ENCODE results near the gene SSTR3.
"Not testable (repeated sequence)": the region's sequence is repeated elsewhere in the genome, so short reads cannot be mapped to it uniquely, and the experiment has no call there.

Gene SSTR3

GRCh38 chr22:37175414-37176281, 36.6 kb downstream of the SSTR3 start:
- H3K4me3 ChIP-seq (ENCODE audit: low read depth, low read length) = no peak overlapping the region
- no peak for TF ChIP-seq CTCF (IDR thresholded peaks at IDR 0.05; ENCODE audit: borderline replicate concordance, insufficient read depth, low read depth, low read length)

DNA sequence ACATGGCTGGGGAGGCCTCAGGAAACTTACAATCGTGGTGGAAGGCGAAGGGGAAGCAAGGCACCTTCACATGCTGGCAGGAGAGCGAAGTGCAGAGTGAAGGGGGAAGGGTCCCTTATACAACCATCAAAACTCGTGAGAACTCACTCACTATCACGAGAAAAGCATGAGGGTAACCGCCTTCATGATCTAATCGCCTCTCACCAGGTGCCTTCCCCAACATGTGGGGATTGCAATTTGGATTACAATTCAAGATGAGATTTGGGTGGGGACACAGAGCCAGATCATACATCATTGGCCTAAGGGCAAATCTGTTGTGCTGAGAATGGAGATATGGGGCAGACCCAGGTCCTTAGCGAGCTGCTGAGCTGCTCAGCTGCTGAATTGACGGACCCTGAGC, 37.3 kb downstream of the SSTR3 start:
- H3K4me3 ChIP-seq (ENCODE audit: low read depth, low read length) = no peak overlapping the region
- TF ChIP-seq CTCF (IDR thresholded peaks at IDR 0.05; ENCODE audit: borderline replicate concordance, insufficient read depth, low read depth, low read length) = no peak

DNA sequence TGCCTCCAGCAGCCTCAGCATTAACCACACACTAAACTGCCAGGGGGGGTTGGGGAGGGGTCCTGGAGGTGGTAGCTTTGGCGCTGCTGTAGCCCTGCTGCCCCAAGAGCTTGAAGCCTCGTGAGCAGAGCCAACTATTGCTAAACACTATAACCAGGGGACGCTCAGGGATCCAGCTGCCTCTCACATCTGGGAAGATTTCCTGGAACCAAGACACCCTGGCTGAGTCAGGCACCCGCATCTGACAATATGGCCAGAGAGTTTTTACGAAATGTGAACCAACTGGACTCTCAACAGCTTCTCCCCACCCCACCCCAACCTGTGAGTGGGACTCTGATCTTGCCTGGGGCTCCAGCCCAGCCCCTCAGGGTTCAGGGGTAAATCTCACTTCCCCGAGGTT, 38.6 kb downstream of the SSTR3 start:
- no peak for TF ChIP-seq CTCF (IDR thresholded peaks at IDR 0.05; ENCODE audit: borderline replicate concordance, insufficient read depth, low read depth, low read length)
- no peak overlapping the region for H3K4me3 ChIP-seq (ENCODE audit: low read depth, low read length)

- no peak overlapping the region for H3K4me3 ChIP-seq (ENCODE audit: low read depth, low read length)
- no peak for TF ChIP-seq CTCF (IDR thresholded peaks at IDR 0.05; ENCODE audit: borderline replicate concordance, insufficient read depth, low read depth, low read length)
Measured at GRCh38 chr22:37172266-37173245, 39.7 kb downstream of the SSTR3 start.

DNA sequence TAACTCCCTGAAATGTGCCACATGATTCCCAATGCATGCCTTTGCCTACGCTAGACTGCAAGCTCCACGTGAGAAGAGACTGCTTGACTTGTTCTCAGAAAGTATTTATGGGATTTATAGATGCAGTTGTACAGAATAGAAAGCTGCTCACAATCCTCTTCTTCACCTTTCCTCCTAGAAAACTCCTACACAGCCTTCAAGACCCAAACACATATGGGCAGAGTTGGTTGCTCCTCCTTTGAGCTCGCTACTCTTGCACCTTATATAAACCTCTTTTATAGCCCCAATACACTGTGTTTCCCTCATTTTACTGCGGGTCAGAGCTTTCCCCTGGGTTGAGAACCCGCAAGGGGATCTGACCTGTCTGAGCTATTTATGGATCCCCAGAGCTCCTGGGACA, 40.6 kb downstream of the SSTR3 start:
- TF ChIP-seq CTCF (IDR thresholded peaks at IDR 0.05; ENCODE audit: borderline replicate concordance, insufficient read depth, low read depth, low read length) = no peak

GRCh38 chr22:37170689-37171405, 41.4 kb downstream of the SSTR3 start:
- not testable (repeated sequence) for H3K4me3 ChIP-seq (ENCODE audit: low read depth, low read length)

More for the DNA sequence above, 40.6 kb downstream of the SSTR3 start:
- no peak overlapping the region for H3K4me3 ChIP-seq (ENCODE audit: low read depth, low read length)
